PC-3 (cell line): ENCODE results near the gene C1orf21.

Experiments used
- CTCF ChIP-seq: fragments of 300-600 bp; sonication (generic); conservative IDR thresholded peaks from 2 replicates; pipeline ENCODE4 v1.5.1; 2017; ENCODE audit warnings: antibody characterized with exemption, low read depth, mild to moderate bottlenecking, low read length
- EZH2 ChIP-seq: fragments of 300-600 bp; sonication (generic); IDR thresholded peaks from one replicate; pipeline ENCODE4 v1.6.1; 2017; ENCODE audit warnings: antibody characterized with exemption, mild to moderate bottlenecking, low read length; ENCODE audit not compliant: unreplicated experiment

GRCh38 chr1:184376369-184376768 lies 10.5 kb upstream of the C1orf21 start:
- TF ChIP-seq CTCF (no peak), EZH2 (no peak)
